MM.1S (cell line): Measurements from ENCODE around the gene AQP12A.

ENCODE experiments used
- DNase-seq: peaks from one replicate; pipeline ENCODE4 v3.0.0-alpha.2; 2015
- H2AFZ ChIP-seq: fragments of 300-600 bp; sonication (generic); 2 replicates; pipeline ENCODE4 v1.6.0; 2016; ENCODE audit warnings: antibody characterized with exemption, low read length
- H3F3A ChIP-seq: fragments of 300-600 bp; sonication (generic); 2 replicates; pipeline ENCODE4 v1.6.1; 2016; ENCODE audit warnings: mild to moderate bottlenecking, antibody characterized with exemption, low read length, moderate library complexity, mixed read lengths; ENCODE audit not compliant: insufficient read depth
- H3K27ac ChIP-seq: fragments of 300-600 bp; sonication (generic); 2 replicates; pipeline ENCODE4 v1.5.1; 2016; ENCODE audit warnings: mild to moderate bottlenecking, low read length
- H3K27me3 ChIP-seq: fragments of 300-600 bp; sonication (generic); replicated peaks from 2 replicates; pipeline ENCODE4 v1.6.0; 2016; ENCODE audit warnings: low read length; ENCODE audit not compliant: insufficient read depth
- H3K36me3 ChIP-seq: fragments of 300-600 bp; sonication (generic); replicated peaks from 2 replicates; pipeline ENCODE4 v1.6.1; 2016; ENCODE audit warnings: mild to moderate bottlenecking, low read length, mixed read lengths; ENCODE audit not compliant: insufficient read depth
- H3K4me1 ChIP-seq: fragments of 300-600 bp; sonication (generic); 2 replicates; pipeline ENCODE4 v1.6.1; 2016; ENCODE audit warnings: low read length, mixed read lengths
- H3K4me2 ChIP-seq: fragments of 300-600 bp; sonication (generic); 2 replicates; pipeline ENCODE4 v1.6.0; 2016; ENCODE audit warnings: low read depth, low read length
- H3K4me3 ChIP-seq: fragments of 300-600 bp; sonication (generic); 2 replicates; pipeline ENCODE4 v1.5.1; 2016; ENCODE audit warnings: low read length, mixed read lengths
- H3K79me2 ChIP-seq: fragments of 300-600 bp; sonication (generic); 2 replicates; pipeline ENCODE4 v1.6.1; 2016; ENCODE audit warnings: mixed run types, low read length, mixed read lengths
- H3K9ac ChIP-seq: fragments of 300-600 bp; sonication (generic); 2 replicates; pipeline ENCODE4 v1.6.1; 2016; ENCODE audit warnings: low read length, mixed read lengths
- H3K9me2 ChIP-seq: fragments of 300-600 bp; sonication (generic); replicated peaks from 2 replicates; pipeline ENCODE4 v1.6.1; 2016; ENCODE audit warnings: mild to moderate bottlenecking, low read length, mixed read lengths; ENCODE audit not compliant: insufficient read depth
- H3K9me3 ChIP-seq: fragments of 300-600 bp; sonication (generic); replicated peaks from 2 replicates; pipeline ENCODE4 v1.6.1; 2016; ENCODE audit warnings: mild to moderate bottlenecking, low read length, mixed read lengths; ENCODE audit not compliant: insufficient read depth
- H4K20me1 ChIP-seq: fragments of 300-600 bp; sonication (generic); 2 replicates; pipeline ENCODE4 v1.6.1; 2016; ENCODE audit warnings: mild to moderate bottlenecking, low read length, moderate library complexity, mixed read lengths; ENCODE audit not compliant: insufficient read depth
- EZH2 ChIP-seq: fragments of 300-600 bp; sonication (generic); optimal IDR thresholded peaks from 2 replicates; pipeline ENCODE3; 2017; ENCODE audit warnings: low read depth, mild to moderate bottlenecking, antibody characterized with exemption, low read length, mixed read lengths
- EZH2phosphoT487 ChIP-seq: fragments of 300-600 bp; sonication (generic); IDR thresholded peaks from 2 replicates; pipeline ENCODE4 v1.6.1; 2018; ENCODE audit warnings: antibody characterized with exemption, low read length
- TF ChIP-seq, protein P1 (sequence below): fragments of 300-600 bp; sonication (generic); IDR thresholded peaks from 2 replicates; pipeline ENCODE4 v1.5.1; 2016; ENCODE audit warnings: antibody characterized with exemption, low read length, mixed read lengths

AQP12A gene

DNA sequence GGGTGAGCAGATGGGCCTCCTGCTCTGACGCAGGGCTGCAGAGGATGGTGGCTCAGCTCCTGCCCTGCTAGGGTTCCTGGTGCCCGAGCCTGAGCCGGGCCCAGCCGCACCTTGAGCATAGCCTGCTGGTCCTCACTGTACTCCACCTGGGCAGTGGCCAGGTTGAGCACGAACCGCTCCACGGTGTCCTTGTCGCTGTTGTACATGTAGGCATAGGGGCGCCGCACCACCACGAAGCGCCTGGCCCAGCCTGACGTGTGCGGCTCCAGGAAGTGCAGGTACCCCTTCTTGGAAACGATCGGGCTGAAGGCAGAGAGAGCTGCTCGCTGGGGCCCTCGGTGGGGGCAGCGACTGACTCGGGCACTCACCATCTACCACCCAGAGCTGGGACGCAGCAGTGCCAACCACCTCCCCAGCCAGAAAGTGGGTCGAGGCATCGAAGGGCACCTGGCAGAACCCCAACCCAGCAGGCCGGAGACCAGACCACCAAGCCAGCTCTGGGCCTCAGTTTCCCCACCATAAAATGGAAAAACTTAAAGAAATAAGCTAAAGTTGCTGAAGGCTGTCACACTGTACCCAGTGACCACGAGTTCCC is 27.3 kb downstream of the AQP12A start:
- H2AFZ ChIP-seq: no peak overlapping the region
- no peaks in the 10 kb centered on the region for H3K9me2 ChIP-seq
- no peak overlapping the region for H3K4me2 ChIP-seq
- no peaks in the 10 kb centered on the region for H3K4me1 ChIP-seq
- no peak for DNase-seq
- no peak overlapping the region for H3K27ac ChIP-seq
- H3K9ac ChIP-seq: no peak overlapping the region
- H3K9me3 ChIP-seq: no peaks in the 10 kb centered on the region
- H3F3A ChIP-seq: no peaks in the 10 kb centered on the region
- no peaks in the 10 kb centered on the region for H3K36me3 ChIP-seq
- no peak overlapping the region for H3K4me3 ChIP-seq
- H3K27me3 ChIP-seq: peaks cover 82% of the 10 kb centered on the region
- TF ChIP-seq EZH2: no peak
- TF ChIP-seq, protein P1, sequence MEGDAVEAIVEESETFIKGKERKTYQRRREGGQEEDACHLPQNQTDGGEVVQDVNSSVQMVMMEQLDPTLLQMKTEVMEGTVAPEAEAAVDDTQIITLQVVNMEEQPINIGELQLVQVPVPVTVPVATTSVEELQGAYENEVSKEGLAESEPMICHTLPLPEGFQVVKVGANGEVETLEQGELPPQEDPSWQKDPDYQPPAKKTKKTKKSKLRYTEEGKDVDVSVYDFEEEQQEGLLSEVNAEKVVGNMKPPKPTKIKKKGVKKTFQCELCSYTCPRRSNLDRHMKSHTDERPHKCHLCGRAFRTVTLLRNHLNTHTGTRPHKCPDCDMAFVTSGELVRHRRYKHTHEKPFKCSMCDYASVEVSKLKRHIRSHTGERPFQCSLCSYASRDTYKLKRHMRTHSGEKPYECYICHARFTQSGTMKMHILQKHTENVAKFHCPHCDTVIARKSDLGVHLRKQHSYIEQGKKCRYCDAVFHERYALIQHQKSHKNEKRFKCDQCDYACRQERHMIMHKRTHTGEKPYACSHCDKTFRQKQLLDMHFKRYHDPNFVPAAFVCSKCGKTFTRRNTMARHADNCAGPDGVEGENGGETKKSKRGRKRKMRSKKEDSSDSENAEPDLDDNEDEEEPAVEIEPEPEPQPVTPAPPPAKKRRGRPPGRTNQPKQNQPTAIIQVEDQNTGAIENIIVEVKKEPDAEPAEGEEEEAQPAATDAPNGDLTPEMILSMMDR: no peak
- TF ChIP-seq EZH2phosphoT487: no peak
- H3K79me2 ChIP-seq: no peaks in the 10 kb centered on the region
- no peaks in the 10 kb centered on the region for H4K20me1 ChIP-seq

DNA sequence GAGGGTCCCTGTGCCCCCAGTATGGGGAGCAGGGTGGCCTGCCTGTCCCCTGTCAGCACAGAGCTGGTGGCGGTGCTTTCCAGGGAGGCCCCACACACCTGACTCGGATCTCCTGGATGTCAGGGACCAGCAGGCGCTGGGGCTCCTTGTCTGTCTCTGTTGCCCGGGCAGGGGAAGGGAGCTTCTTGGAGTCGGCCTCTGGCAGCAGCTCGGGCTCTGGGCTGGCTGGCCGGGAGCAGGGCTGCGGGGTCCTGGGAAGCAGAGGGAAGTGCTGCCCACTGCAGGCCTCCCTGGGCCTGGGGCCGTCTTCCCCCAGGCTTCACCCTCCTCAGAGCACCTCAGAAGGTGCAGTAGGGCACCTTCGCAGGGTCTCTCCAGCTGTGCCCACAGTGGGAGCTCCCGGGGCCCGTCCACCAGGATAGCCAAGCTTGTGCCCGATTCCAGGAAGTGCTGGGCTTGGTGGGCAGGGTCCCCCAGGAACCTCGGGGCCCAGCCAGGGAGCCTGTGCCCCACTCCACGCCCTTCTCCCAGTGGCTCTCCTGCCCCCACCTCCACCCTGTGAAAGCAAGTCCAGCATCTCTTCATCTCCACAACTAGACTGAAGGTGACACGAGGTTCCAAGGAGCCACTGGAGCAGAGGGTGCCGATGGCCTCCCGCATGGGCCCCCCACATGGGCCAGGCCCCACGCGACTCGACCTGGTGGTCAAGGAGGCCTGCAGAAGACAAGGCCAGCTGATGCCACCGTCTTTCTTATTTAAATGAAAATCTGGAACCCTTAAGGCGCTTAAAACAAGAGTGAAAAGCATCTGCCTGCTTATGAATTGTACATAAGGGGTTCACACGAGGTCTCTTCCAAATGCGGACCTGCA is 28.2 kb downstream of the AQP12A start:
- Histone ChIP-seq H3F3A (no peaks in the 10 kb centered on the region), H3K27me3 (peaks cover 80% of the 10 kb centered on the region), H3K79me2 (no peaks in the 10 kb centered on the region), H3K4me3 (no peak overlapping the region), H3K9me2 (no peaks in the 10 kb centered on the region), H3K36me3 (no peaks in the 10 kb centered on the region), H3K27ac (no peak overlapping the region), H2AFZ (no peak overlapping the region), H3K4me2 (no peak overlapping the region), H4K20me1 (no peaks in the 10 kb centered on the region), H3K4me1 (no peaks in the 10 kb centered on the region), H3K9me3 (no peaks in the 10 kb centered on the region), H3K9ac (no peak overlapping the region)
- DNase-seq: no peak
- no peak for TF ChIP-seq EZH2phosphoT487
- TF ChIP-seq, protein P1: no peak
- TF ChIP-seq EZH2: no peak

DNA sequence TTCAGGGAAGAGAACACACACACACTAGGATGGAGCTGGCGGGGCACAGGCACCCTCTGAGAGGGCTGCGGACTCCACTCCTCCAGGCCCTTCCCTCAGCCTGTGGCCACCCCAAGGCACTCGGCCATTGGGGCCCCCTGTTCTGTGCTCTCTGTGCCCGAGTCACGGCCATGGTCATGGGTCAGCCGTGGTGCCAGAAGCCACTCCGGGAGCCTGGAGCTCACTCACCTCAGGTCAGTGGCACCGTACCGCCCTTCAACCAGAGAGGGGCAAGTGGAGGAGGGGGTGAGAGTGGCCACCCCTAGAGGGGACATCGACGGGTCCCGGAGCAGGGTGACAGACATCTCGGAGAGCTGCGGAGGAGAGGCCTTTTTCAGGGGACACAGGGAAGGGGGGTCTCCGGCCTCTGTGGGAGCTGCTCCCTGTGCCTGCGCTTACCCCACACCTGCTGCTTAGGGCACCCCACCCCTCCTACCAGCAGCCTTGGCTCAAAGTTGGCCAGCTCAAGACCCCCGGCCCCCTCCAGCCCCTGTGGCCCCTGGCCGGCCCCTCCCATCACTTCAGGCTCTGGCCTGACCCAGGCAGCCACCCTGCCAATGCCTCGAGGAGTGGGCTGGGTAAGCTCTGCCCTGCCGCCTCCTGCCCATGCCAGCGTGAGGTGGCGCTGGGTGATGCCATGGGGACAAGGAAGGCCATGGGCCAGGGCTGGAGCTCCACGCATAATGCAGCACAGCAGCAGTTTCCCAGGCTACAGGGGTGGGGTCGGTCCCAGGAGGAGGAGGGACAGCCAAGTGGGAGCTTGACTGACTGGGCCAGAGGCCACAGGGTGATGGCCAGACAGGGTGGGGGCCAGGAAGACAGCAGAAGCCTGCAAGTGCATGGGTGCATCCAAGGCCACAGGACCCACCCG is 29.3 kb downstream of the AQP12A start:
- no peaks in the 10 kb centered on the region for H3K36me3 ChIP-seq
- peaks cover 80% of the 10 kb centered on the region for H3K27me3 ChIP-seq
- no peak overlapping the region for H3K4me3 ChIP-seq
- no peaks in the 10 kb centered on the region for H3K4me1 ChIP-seq
- no peak overlapping the region for H2AFZ ChIP-seq
- H3F3A ChIP-seq: no peaks in the 10 kb centered on the region
- no peak overlapping the region for H3K27ac ChIP-seq
- no peaks in the 10 kb centered on the region for H4K20me1 ChIP-seq
- DNase-seq: no peak
- H3K79me2 ChIP-seq: no peaks in the 10 kb centered on the region
- no peaks in the 10 kb centered on the region for H3K9me3 ChIP-seq
- H3K9ac ChIP-seq: no peak overlapping the region
- H3K9me2 ChIP-seq: no peaks in the 10 kb centered on the region
- TF ChIP-seq, protein P1: no peak
- TF ChIP-seq EZH2phosphoT487: no peak
- TF ChIP-seq EZH2: no peak
- H3K4me2 ChIP-seq: no peak overlapping the region
